GM13976 (cell line): Measurements from ENCODE around the gene TNIP1.

Source experiments
- DNase-seq: peaks from one replicate; pipeline ENCODE4 v3.0.0; 2012; ENCODE audit warnings: low spot score
- in situ Hi-C: fragments of 300-500 bp; cut with MboI; formaldehyde crosslinking; loops from one replicate; pipeline ENCODE4 v1.12.0; 2022; ENCODE audit warnings: low sequenced_read_pairs, mixed read lengths, inconsistent platforms; ENCODE audit not compliant: unreplicated experiment
- TF ChIP-seq, protein P1 (sequence below): IDR thresholded peaks from 2 replicates; pipeline ENCODE4 v1.5.1; 2012; ENCODE audit warnings: borderline replicate concordance, mild to moderate bottlenecking; ENCODE audit not compliant: insufficient read depth; ENCODE audit errors: extremely low read depth, missing control alignments, control extremely low read depth

The TNIP1 gene

DNA sequence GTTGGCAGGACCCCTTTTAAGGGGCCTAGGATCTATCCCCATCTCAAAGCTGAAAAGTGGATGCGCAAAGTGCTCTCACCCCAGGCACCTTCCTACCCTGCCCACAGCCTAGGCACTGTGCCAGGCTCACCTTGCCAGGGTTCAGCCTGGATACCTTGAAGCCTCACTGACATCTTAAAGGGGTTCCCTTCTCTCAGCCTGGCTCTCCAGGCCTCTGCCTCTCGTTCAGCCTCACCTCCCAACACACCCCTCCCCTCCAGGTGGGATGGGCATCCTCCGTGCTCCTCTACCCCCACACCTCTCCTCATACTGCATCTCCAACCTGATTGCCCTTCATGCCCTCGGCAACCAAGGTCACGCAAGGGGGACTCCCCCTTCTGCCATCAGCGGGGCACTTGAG is 25.5 kb downstream of the TNIP1 start:
- no peak for DNase-seq
- in situ Hi-C loops = no loop called here
- TF ChIP-seq, protein P1, sequence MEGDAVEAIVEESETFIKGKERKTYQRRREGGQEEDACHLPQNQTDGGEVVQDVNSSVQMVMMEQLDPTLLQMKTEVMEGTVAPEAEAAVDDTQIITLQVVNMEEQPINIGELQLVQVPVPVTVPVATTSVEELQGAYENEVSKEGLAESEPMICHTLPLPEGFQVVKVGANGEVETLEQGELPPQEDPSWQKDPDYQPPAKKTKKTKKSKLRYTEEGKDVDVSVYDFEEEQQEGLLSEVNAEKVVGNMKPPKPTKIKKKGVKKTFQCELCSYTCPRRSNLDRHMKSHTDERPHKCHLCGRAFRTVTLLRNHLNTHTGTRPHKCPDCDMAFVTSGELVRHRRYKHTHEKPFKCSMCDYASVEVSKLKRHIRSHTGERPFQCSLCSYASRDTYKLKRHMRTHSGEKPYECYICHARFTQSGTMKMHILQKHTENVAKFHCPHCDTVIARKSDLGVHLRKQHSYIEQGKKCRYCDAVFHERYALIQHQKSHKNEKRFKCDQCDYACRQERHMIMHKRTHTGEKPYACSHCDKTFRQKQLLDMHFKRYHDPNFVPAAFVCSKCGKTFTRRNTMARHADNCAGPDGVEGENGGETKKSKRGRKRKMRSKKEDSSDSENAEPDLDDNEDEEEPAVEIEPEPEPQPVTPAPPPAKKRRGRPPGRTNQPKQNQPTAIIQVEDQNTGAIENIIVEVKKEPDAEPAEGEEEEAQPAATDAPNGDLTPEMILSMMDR = no peak

DNA sequence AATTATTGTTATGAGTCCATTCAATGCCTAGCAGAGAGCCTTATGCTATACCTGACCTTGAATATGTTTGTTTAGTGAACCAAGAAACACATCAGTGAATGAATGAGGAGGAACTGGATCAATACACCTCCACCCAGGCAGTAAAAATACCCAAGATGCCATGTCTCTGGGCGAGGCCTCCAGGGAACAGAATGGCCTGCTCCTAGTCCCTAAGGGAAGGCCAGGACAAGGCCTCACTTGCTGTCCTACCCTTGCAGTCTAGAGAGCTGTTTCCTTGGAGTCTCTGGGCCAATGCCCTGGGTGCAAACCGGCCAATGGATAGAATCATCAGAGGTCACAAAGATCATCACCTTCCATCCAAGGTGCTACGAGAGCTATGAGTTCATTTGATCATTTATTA is 26.1 kb downstream of the TNIP1 start:
- TF ChIP-seq, protein P1 = no peak
- DNase-seq = no peak
- in situ Hi-C loops = loop anchor here (5.0 kb wide), 1 partner anchor 63 kb away; no protein-coding TSS in a partner anchor

GRCh38 chr5:151053796-151054462 is 26.9 kb downstream of the TNIP1 start:
- TF ChIP-seq, protein P1 = no peak
- DNase-seq = no peak
- in situ Hi-C loops = loop anchor here (5.0 kb wide), 1 partner anchor 63 kb away; no protein-coding TSS in a partner anchor

- in situ Hi-C loops = loop anchor here (5.0 kb wide), 1 partner anchor 64 kb away; no protein-coding TSS in a partner anchor
- DNase-seq = no peak
- TF ChIP-seq, protein P1 = no peak
Measured at GRCh38 chr5:151052836-151053235, 28.0 kb downstream of the TNIP1 start.

GRCh38 chr5:151051931-151052608 is 28.8 kb downstream of the TNIP1 start:
- TF ChIP-seq, protein P1 = no peak
- no peak for DNase-seq
- in situ Hi-C loops = loop anchor here (5.0 kb wide), 1 partner anchor 65 kb away; no protein-coding TSS in a partner anchor

- peak; percentile 83 for DNase-seq
- TF ChIP-seq, protein P1 = peak; percentile 80
- in situ Hi-C loops = loop anchor here (5.0 kb wide), 1 partner anchor 66 kb away; no protein-coding TSS in a partner anchor
Measured at GRCh38 chr5:151051066-151051930, 29.5 kb downstream of the TNIP1 start.
